Astrocyte of the hippocampus (primary cell): ENCODE results near the gene FBXO21.
A peak's percentile ranks its signal among the peaks of the same experiment; 100 is the strongest.
"Not testable (repeated sequence)": the region's sequence is repeated elsewhere in the genome, so short reads cannot be mapped to it uniquely, and the experiment has no call there.

Source experiments
- DNase-seq: peaks from one replicate; pipeline ENCODE4 v3.0.0; 2011; ENCODE audit warnings: low read depth, low spot score

Gene FBXO21

GRCh38 chr12:117202033-117202432 is 11.8 kb upstream of the FBXO21 start:
- DNase-seq: no peak

- DNase-seq: not testable (repeated sequence)
Measured at GRCh38 chr12:117199956-117200744, 9.9 kb upstream of the FBXO21 start.

- DNase-seq: not testable (repeated sequence)
Measured at GRCh38 chr12:117196334-117196733, 6.1 kb upstream of the FBXO21 start.

- DNase-seq: not testable (repeated sequence)
Measured at GRCh38 chr12:117195027-117195426, 4.8 kb upstream of the FBXO21 start.

GRCh38 chr12:117193903-117194302 is 3.6 kb upstream of the FBXO21 start:
- DNase-seq: no peak

GRCh38 chr12:117192581-117192980 is 2.3 kb upstream of the FBXO21 start:
- DNase-seq: not testable (repeated sequence)

GRCh38 chr12:117192057-117192456 is 1.8 kb upstream of the FBXO21 start:
- no peak for DNase-seq

- peak; percentile 63 for DNase-seq
Measured at GRCh38 chr12:117189725-117190209, 503 bp downstream of the FBXO21 start.

- DNase-seq: peak; percentile 64
Measured at GRCh38 chr12:117188961-117189724, 1.1 kb downstream of the FBXO21 start.

- no peak for DNase-seq
Measured at GRCh38 chr12:117188121-117188665, 2.1 kb downstream of the FBXO21 start.

GRCh38 chr12:117187421-117187820 is 2.8 kb downstream of the FBXO21 start:
- DNase-seq: peak; percentile 58

GRCh38 chr12:117182866-117183265 is 7.4 kb downstream of the FBXO21 start:
- DNase-seq: no peak

- not testable (repeated sequence) for DNase-seq
Measured at GRCh38 chr12:117181468-117181843, 8.8 kb downstream of the FBXO21 start.

- no peak for DNase-seq
Measured at GRCh38 chr12:117180758-117181467, 9.4 kb downstream of the FBXO21 start.

- DNase-seq: no peak
Measured at GRCh38 chr12:117178745-117179144, 11.5 kb downstream of the FBXO21 start.

- no peak for DNase-seq
Measured at GRCh38 chr12:117178301-117178700, 12.0 kb downstream of the FBXO21 start.

- no peak for DNase-seq
Measured at GRCh38 chr12:117172168-117172567, 18.1 kb downstream of the FBXO21 start.

- no peak for DNase-seq
Measured at GRCh38 chr12:117171499-117172162, 18.6 kb downstream of the FBXO21 start.

- no peak for DNase-seq
Measured at GRCh38 chr12:117169548-117169947, 20.7 kb downstream of the FBXO21 start.

- no peak for DNase-seq
Measured at GRCh38 chr12:117168976-117169375, 21.3 kb downstream of the FBXO21 start.

- no peak for DNase-seq
Measured at GRCh38 chr12:117167769-117168168, 22.5 kb downstream of the FBXO21 start.
